CD8-positive, alpha-beta memory T cell (primary cell): ENCODE data around the gene BICD1. TPM values are rescaled to one million over a fixed set of nuclear protein-coding genes. Genes with fewer than 3 reads are reported as not detected.
A peak's percentile ranks its signal among the peaks of the same experiment; 100 is the strongest.

ENCODE experiments used
- CTCF ChIA-PET: fragments of 350-600 bp; sonication (Branson Sonifier 250); formaldehyde crosslinking; loops from one replicate; lab custom pipeline; 2021; ENCODE audit warnings: antibody characterized with exemption; lab: Charles Lee
- POLR2A ChIA-PET: fragments of 350-600 bp; sonication (Branson Sonifier 250); formaldehyde crosslinking; loops from one replicate; lab custom pipeline; 2021; ENCODE audit warnings: antibody characterized with exemption; lab: Charles Lee
- DNase-seq, 5 donors: peaks; one replicate each; pipeline versions ENCODE4 v3.0.0 to v3.0.0-alpha.2; 2020 to 2022; ENCODE audit warnings: mixed read lengths in 1 of 5
- H3K27ac ChIP-seq: one replicate; pipeline ENCODE4 v1.7.0; 2013; ENCODE audit warnings: low read depth, mild to moderate bottlenecking, low read length, moderate library complexity
- H3K27me3 ChIP-seq: 2 replicates; pipeline ENCODE4 v1.7.0; 2013; ENCODE audit warnings: low read length, mild to moderate bottlenecking; ENCODE audit not compliant: insufficient read depth, poor library complexity, severe bottlenecking
- H3K36me3 ChIP-seq: 2 replicates; pipeline ENCODE4 v1.7.0; 2013; ENCODE audit warnings: mild to moderate bottlenecking, low read length, moderate library complexity; ENCODE audit not compliant: insufficient read depth
- H3K4me1 ChIP-seq: 2 replicates; pipeline ENCODE4 v1.7.0; 2013; ENCODE audit warnings: mild to moderate bottlenecking, low read length, moderate library complexity; ENCODE audit not compliant: insufficient read depth
- H3K4me3 ChIP-seq: 2 replicates; pipeline ENCODE4 v1.7.0; 2013; ENCODE audit warnings: mild to moderate bottlenecking, low read length
- H3K9me3 ChIP-seq: 2 replicates; pipeline ENCODE4 v1.7.0; 2013; ENCODE audit warnings: mild to moderate bottlenecking, low read length
- H3K27ac Mint-ChIP-seq, 8 donors: one replicate each; pipeline ENCODE4 v1.8.0; 2020 to 2021; ENCODE audit warnings: mixed read lengths in 8 of 8, mild to moderate bottlenecking in 6 of 8, inconsistent platforms in 3 of 8, moderate library complexity in 3 of 8
- H3K27me3 Mint-ChIP-seq, 2 donors: one replicate each; pipeline ENCODE4 v1.8.0; 2020 to 2021; ENCODE audit warnings: mixed read lengths in 2 of 2, mild to moderate bottlenecking in 1 of 2, moderate library complexity in 1 of 2
- H3K36me3 Mint-ChIP-seq, 3 donors: one replicate each; pipeline ENCODE4 v1.8.0; 2020 to 2021; ENCODE audit warnings: mixed read lengths in 3 of 3, inconsistent platforms in 1 of 3, mild to moderate bottlenecking in 1 of 3
- H3K4me1 Mint-ChIP-seq, 3 donors: one replicate each; pipeline ENCODE4 v1.8.0; 2020 to 2021; ENCODE audit warnings: mixed read lengths in 3 of 3, inconsistent platforms in 1 of 3, mild to moderate bottlenecking in 1 of 3
- H3K4me3 Mint-ChIP-seq, 7 donors: one replicate each; pipeline ENCODE4 v1.8.0; 2020 to 2021; ENCODE audit warnings: mixed read lengths in 7 of 7, mild to moderate bottlenecking in 6 of 7, moderate library complexity in 4 of 7, inconsistent platforms in 2 of 7
- H3K9me3 Mint-ChIP-seq, 5 donors: one replicate each; pipeline ENCODE4 v1.8.0; 2020 to 2022; ENCODE audit warnings: mixed read lengths in 5 of 5, mild to moderate bottlenecking in 3 of 5, moderate library complexity in 2 of 5, inconsistent platforms in 1 of 5
- polyA plus RNA-seq: library from polyadenylated mRNA; unstranded; fragments of 300-500 nt; fragmentation: Illumina TruSeq; gene quantifications from one replicate; pipeline ENCODE4 v1.2.3, GENCODE V29; 2021
- total RNA-seq, 2 experiments: library from RNA; stranded (reverse); gene quantifications; one replicate each; pipeline ENCODE4 v1.2.3, GENCODE V29; 2021

BICD1 gene
- total and polyA plus RNA-seq, 3 experiments from 2014 or later, result 8.7 to 20.5 (median 18.0) TPM

- Mint-ChIP-seq H3K4me3 (no peak overlapping the region), H3K4me1 (peaks cover 2 to 5% (median 4%) of the 10 kb centered on the region in 3 donors), H3K27me3 (no peaks in the 10 kb centered on the region), H3K36me3 (peaks cover 0 to 3% (median 0%) of the 10 kb centered on the region in 3 donors), H3K9me3 (no peaks in the 10 kb centered on the region), H3K27ac (peak overlapping the region in 1 of 8 donors; percentile 41)
- ChIA-PET CTCF (no interaction called here), POLR2A (no interaction called here)
- Histone ChIP-seq H3K36me3 (no peaks in the 10 kb centered on the region), H3K4me1 (no peaks in the 10 kb centered on the region), H3K4me3 (no peak overlapping the region), H3K27me3 (no peaks in the 10 kb centered on the region), H3K9me3 (no peaks in the 10 kb centered on the region), H3K27ac (no peak overlapping the region)
- no peak for DNase-seq
Observed at GRCh38 chr12:32265456-32265855, 158.8 kb downstream of the BICD1 start.

GRCh38 chr12:32265951-32266350 is 159.3 kb downstream of the BICD1 start:
- H3K9me3 ChIP-seq, result no peaks in the 10 kb centered on the region
- Mint-ChIP-seq H3K4me3 (no peak overlapping the region), H3K9me3 (no peaks in the 10 kb centered on the region), H3K36me3 (peaks cover 0 to 3% (median 0%) of the 10 kb centered on the region in 3 donors), H3K27me3 (no peaks in the 10 kb centered on the region), H3K27ac (no peak overlapping the region), H3K4me1 (peaks cover 2 to 5% (median 4%) of the 10 kb centered on the region in 3 donors)
- no peak overlapping the region for H3K4me3 ChIP-seq
- ChIA-PET CTCF (no interaction called here), POLR2A (no interaction called here)
- H3K27ac ChIP-seq, result no peak overlapping the region
- no peak for DNase-seq
- no peaks in the 10 kb centered on the region for H3K4me1 ChIP-seq
- H3K36me3 ChIP-seq, result no peaks in the 10 kb centered on the region
- no peaks in the 10 kb centered on the region for H3K27me3 ChIP-seq

- no peaks in the 10 kb centered on the region for H3K36me3 ChIP-seq
- no peaks in the 10 kb centered on the region for H3K9me3 ChIP-seq
- DNase-seq, result no peak
- no peak overlapping the region for H3K27ac ChIP-seq
- H3K27me3 Mint-ChIP-seq, result no peaks in the 10 kb centered on the region
- ChIA-PET POLR2A (no interaction called here), CTCF (no interaction called here)
- no peaks in the 10 kb centered on the region for H3K4me1 ChIP-seq
- H3K36me3 Mint-ChIP-seq, result peaks cover 0 to 3% (median 0%) of the 10 kb centered on the region in 3 donors
- no peaks in the 10 kb centered on the region for H3K27me3 ChIP-seq
- H3K27ac Mint-ChIP-seq, result no peak overlapping the region
- no peak overlapping the region for H3K4me3 Mint-ChIP-seq
- H3K9me3 Mint-ChIP-seq, result no peaks in the 10 kb centered on the region
- H3K4me3 ChIP-seq, result no peak overlapping the region
- peaks cover 0 to 5% (median 4%) of the 10 kb centered on the region in 3 donors for H3K4me1 Mint-ChIP-seq
Observed at GRCh38 chr12:32266756-32267155, 160.1 kb downstream of the BICD1 start.

- ChIA-PET POLR2A (interaction anchor here (0.5 kb wide), 1 partner anchor 9 kb away, joined by 3 read pairs; no protein-coding TSS in a partner anchor), CTCF (interaction anchor here (0.5 kb wide), 1 partner anchor 156 kb away, joined by 3 read pairs; no protein-coding TSS in a partner anchor)
- H3K4me3 Mint-ChIP-seq, result no peak overlapping the region
- peaks cover 0 to 1% (median 0%) of the 10 kb centered on the region in 3 donors for H3K36me3 Mint-ChIP-seq
- H3K36me3 ChIP-seq, result no peaks in the 10 kb centered on the region
- H3K27ac ChIP-seq, result no peak overlapping the region
- H3K27ac Mint-ChIP-seq, result peak overlapping the region in 2 of 8 donors; percentile 1 to 8
- DNase-seq, result no peak
- H3K9me3 Mint-ChIP-seq, result peaks cover 0 to 1% (median 0%) of the 10 kb centered on the region in 5 donors
- no peaks in the 10 kb centered on the region for H3K27me3 Mint-ChIP-seq
- H3K4me1 ChIP-seq, result peaks cover 18% of the 10 kb centered on the region
- H3K4me3 ChIP-seq, result no peak overlapping the region
- peaks cover 16 to 17% (median 17%) of the 10 kb centered on the region in 3 donors for H3K4me1 Mint-ChIP-seq
- H3K27me3 ChIP-seq, result no peaks in the 10 kb centered on the region
- H3K9me3 ChIP-seq, result no peaks in the 10 kb centered on the region
Observed at GRCh38 chr12:32270818-32271710, 164.4 kb downstream of the BICD1 start.

- Mint-ChIP-seq H3K4me1 (peaks cover 16 to 17% (median 17%) of the 10 kb centered on the region in 3 donors), H3K27ac (peak overlapping the region in 5 of 8 donors; percentile 32 to 93 (median 83)), H3K4me3 (peak overlapping the region in 2 of 7 donors; percentile 26 to 71), H3K36me3 (peaks cover 0 to 1% (median 0%) of the 10 kb centered on the region in 3 donors), H3K27me3 (no peaks in the 10 kb centered on the region), H3K9me3 (peaks cover 0 to 1% (median 0%) of the 10 kb centered on the region in 5 donors)
- no peaks in the 10 kb centered on the region for H3K27me3 ChIP-seq
- no peaks in the 10 kb centered on the region for H3K36me3 ChIP-seq
- ChIA-PET CTCF (no interaction called here), POLR2A (no interaction called here)
- peaks cover 18% of the 10 kb centered on the region for H3K4me1 ChIP-seq
- no peaks in the 10 kb centered on the region for H3K9me3 ChIP-seq
- H3K4me3 ChIP-seq, result no peak overlapping the region
- no peak overlapping the region for H3K27ac ChIP-seq
- DNase-seq, result no peak
Observed at GRCh38 chr12:32272465-32272864, 165.8 kb downstream of the BICD1 start.

GRCh38 chr12:32273063-32273522 is 166.4 kb downstream of the BICD1 start:
- no peaks in the 10 kb centered on the region for H3K27me3 ChIP-seq
- Mint-ChIP-seq H3K9me3 (peaks cover 0 to 1% (median 0%) of the 10 kb centered on the region in 5 donors), H3K4me3 (peak overlapping the region in 4 of 7 donors; percentile 10 to 71 (median 46)), H3K27me3 (no peaks in the 10 kb centered on the region), H3K27ac (peak overlapping the region; percentile 3 to 93 (median 84)), H3K36me3 (peaks cover 0 to 2% (median 1%) of the 10 kb centered on the region in 3 donors), H3K4me1 (peaks cover 16 to 17% (median 17%) of the 10 kb centered on the region in 3 donors)
- peak overlapping the region; percentile 34 for H3K4me3 ChIP-seq
- H3K36me3 ChIP-seq, result no peaks in the 10 kb centered on the region
- CTCF ChIA-PET, result no interaction called here
- H3K9me3 ChIP-seq, result no peaks in the 10 kb centered on the region
- peaks cover 18% of the 10 kb centered on the region for H3K4me1 ChIP-seq
- no peak overlapping the region for H3K27ac ChIP-seq
- POLR2A ChIA-PET, result no interaction called here
- peak in 1 of 5 donors; percentile 32 for DNase-seq

- Histone ChIP-seq H3K36me3 (no peaks in the 10 kb centered on the region), H3K9me3 (no peaks in the 10 kb centered on the region), H3K27ac (peak overlapping the region; percentile 3), H3K27me3 (no peaks in the 10 kb centered on the region), H3K4me1 (peaks cover 18% of the 10 kb centered on the region), H3K4me3 (peak overlapping the region; percentile 34)
- H3K36me3 Mint-ChIP-seq, result peaks cover 0 to 5% (median 1%) of the 10 kb centered on the region in 3 donors
- DNase-seq, result peak in 3 of 5 donors; percentile 23 to 67 (median 58)
- peak overlapping the region; percentile 3 to 93 (median 84) for H3K27ac Mint-ChIP-seq
- H3K9me3 Mint-ChIP-seq, result peaks cover 0 to 1% (median 0%) of the 10 kb centered on the region in 5 donors
- no peaks in the 10 kb centered on the region for H3K27me3 Mint-ChIP-seq
- ChIA-PET CTCF (no interaction called here), POLR2A (no interaction called here)
- peaks cover 16 to 17% (median 17%) of the 10 kb centered on the region in 3 donors for H3K4me1 Mint-ChIP-seq
- peak overlapping the region in 5 of 7 donors; percentile 9 to 71 (median 58) for H3K4me3 Mint-ChIP-seq
Observed at GRCh38 chr12:32273712-32274111, 167.1 kb downstream of the BICD1 start.

GRCh38 chr12:32274665-32275064 is 168.0 kb downstream of the BICD1 start:
- DNase-seq, result no peak
- Mint-ChIP-seq H3K9me3 (peaks cover 0 to 1% (median 0%) of the 10 kb centered on the region in 5 donors), H3K27ac (no peak overlapping the region), H3K4me3 (no peak overlapping the region), H3K27me3 (no peaks in the 10 kb centered on the region), H3K36me3 (peaks cover 0 to 5% (median 1%) of the 10 kb centered on the region in 3 donors), H3K4me1 (peaks cover 16 to 17% (median 17%) of the 10 kb centered on the region in 3 donors)
- Histone ChIP-seq H3K27me3 (no peaks in the 10 kb centered on the region), H3K9me3 (no peaks in the 10 kb centered on the region), H3K27ac (no peak overlapping the region), H3K36me3 (no peaks in the 10 kb centered on the region), H3K4me3 (no peak overlapping the region), H3K4me1 (peaks cover 18% of the 10 kb centered on the region)
- POLR2A ChIA-PET, result no interaction called here
- CTCF ChIA-PET, result no interaction called here
